ENCODE data around the gene GJC2. TPM values are rescaled to one million over a fixed set of nuclear protein-coding genes. Genes with fewer than 3 reads are reported as not detected.

GJC2 gene
- total RNA-seq, result 1.0 and 1.4 TPM in 2 replicates

GRCh38 chr1:228149406-228150119 is at the start of gene GJC2:
TSS of gene GJC2 (plus strand) at chr1:228149930. CDS start at chr1:228157759, 7,829 bp downstream.

DNA sequence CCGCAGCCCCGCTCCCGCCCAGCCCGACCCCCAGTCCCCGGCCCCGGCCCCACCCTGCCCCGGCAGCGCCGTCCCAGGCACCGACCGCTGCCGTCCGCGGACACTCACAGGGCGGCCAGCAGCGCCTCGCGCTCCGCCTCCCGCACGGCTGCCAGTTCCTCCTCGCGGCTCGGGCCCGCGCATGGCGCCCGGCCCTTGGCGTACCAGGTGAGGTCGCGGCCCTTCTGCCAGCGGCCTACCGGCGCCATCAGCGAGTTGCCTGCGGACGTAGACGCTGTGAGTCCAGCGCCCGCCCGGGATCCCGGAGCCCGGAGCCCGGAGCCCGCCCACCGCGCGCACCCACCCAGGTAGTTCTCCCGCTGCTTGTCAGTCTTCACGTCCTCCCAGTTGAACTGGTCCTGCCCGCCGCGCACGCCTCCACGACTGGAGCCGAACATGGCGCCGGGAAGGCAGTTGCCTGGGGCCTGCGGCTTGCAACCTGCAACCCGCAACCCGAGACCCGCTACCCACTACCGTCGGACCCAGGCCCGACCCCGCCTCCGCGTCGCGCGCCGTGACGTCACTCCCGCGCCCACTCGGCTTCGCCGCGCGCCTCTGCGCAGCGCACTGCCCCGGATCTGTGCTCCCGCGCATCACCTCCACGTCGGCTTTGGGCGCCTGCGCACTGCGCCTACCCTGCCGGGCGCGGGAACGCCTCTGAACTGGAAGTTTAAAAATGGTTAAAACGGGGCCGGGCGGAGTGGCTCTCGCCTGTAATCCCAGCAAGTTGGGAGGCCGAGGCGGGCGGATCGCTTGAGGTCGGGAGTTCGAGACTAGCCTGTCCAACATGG is 46.7 kb upstream of the GJC2 start, which contains the start of gene C1orf35:
C1orf35 (minus strand) TSS at position 535 of the 830 bp plus-strand sequence; CDS start at position 437, 98 bp downstream.

GRCh38 chr1:228109073-228109961 is 40.4 kb upstream of the GJC2 start, which contains the start of gene MRPL55:
TSS of gene MRPL55 (minus strand) at chr1:228109299. CDS start at chr1:228108260, 1,039 bp downstream.

GRCh38 chr1:228139931-228140723 is 9.6 kb upstream of the GJC2 start, which contains the start of gene GUK1:
TSS of gene GUK1 (plus strand) at chr1:228140279. CDS start at chr1:228140303, 24 bp downstream.

DNA sequence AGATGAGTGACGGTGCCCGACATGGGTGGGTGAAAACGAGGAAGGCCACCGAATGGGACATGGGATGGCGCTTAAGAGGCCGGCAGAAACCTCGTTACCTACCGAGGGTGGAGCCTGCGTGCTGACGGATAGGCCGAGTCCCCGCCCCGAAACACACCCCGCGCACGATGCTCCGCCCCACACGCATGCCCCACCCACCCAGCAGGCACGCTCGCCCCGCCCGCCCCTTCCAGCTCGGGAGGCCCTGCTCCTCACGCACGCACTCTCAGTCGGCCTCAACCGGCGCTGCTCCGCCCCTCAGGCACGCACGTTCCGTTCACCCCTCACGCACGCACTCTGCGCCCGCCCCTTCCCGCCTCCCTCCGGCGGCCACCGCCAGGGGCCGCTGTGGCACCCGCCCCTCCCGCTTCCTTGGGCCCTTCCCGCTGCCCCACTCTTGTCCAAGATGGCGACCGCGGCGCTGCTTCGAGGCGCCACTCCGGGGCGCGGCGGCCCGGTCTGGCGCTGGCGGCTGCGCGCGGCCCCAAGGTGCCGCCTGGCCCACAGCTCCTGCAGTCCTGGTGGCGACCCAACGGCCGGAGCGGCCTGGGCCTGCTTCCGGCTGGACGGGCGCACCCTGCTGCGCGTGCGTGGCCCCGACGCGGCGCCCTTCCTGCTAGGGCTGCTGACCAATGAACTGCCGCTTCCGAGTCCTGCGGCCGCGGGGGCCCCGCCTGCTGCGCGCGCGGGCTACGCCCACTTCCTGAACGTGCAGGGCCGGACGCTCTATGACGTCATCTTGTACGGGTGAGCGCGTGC is 15.8 kb downstream of the GJC2 start, which contains the start of gene IBA57:
IBA57 (plus strand) TSS at position 433 of the 798 bp plus-strand sequence; CDS start at position 446, 13 bp downstream.

GRCh38 chr1:228207851-228208821 is 58.4 kb downstream of the GJC2 start, which contains the start of gene OBSCN:
TSS of gene OBSCN (plus strand) at chr1:228208044. CDS start at chr1:228211784, 3,740 bp downstream.

Other genes with a start within 250 kb of the GJC2 start
- 1.0 and 3.1 TPM in 2 replicates for gene WNT9A, start 202.0 kb upstream of the GJC2 start, total RNA-seq
- under 0.01 and 0.07 TPM in 2 replicates for gene WNT3A, start 142.9 kb upstream of the GJC2 start, total RNA-seq
- 275 and 315 TPM in 2 replicates for gene ARF1, start 67.2 kb upstream of the GJC2 start, total RNA-seq
- gene C1orf35, start 46.6 kb upstream of the GJC2 start, total RNA-seq, result 8.7 and 12.3 TPM in 2 replicates
- 57.6 and 66.3 TPM in 2 replicates for gene MRPL55, start 40.6 kb upstream of the GJC2 start, total RNA-seq
- gene GUK1, start 9.7 kb upstream of the GJC2 start, total RNA-seq, result 265 and 456 TPM in 2 replicates
- gene IBA57, start 15.9 kb downstream of the GJC2 start, total RNA-seq, result 2.7 and 4.3 TPM in 2 replicates
- 8.9 and 50.3 TPM in 2 replicates for gene OBSCN, start 58.1 kb downstream of the GJC2 start, total RNA-seq